IPS DF 6.9 (cell line): Measurements from ENCODE around the gene ZDHHC6.
"Not testable (repeated sequence)": the region's sequence is repeated elsewhere in the genome, so short reads cannot be mapped to it uniquely, and the experiment has no call there.

ENCODE experiments used
- DNase-seq: peaks from one replicate; pipeline ENCODE4 v3.0.0-alpha.2; 2013; ENCODE audit warnings: low read depth, low spot score
- H3K27ac ChIP-seq: one replicate; pipeline ENCODE4 v1.5.1; 2013; ENCODE audit warnings: low read length, control low read depth
- H3K27me3 ChIP-seq: 2 replicates; pipeline ENCODE4 v1.6.1; 2013; ENCODE audit warnings: mild to moderate bottlenecking, low read length; ENCODE audit not compliant: control insufficient read depth, insufficient read depth
- H3K36me3 ChIP-seq: 2 replicates; pipeline ENCODE4 v1.6.1; 2013; ENCODE audit warnings: low read length; ENCODE audit not compliant: control insufficient read depth, insufficient read depth
- H3K4me1 ChIP-seq: 2 replicates; pipeline ENCODE4 v1.6.1; 2013; ENCODE audit warnings: low read length; ENCODE audit not compliant: control insufficient read depth, insufficient read depth
- H3K4me3 ChIP-seq: 2 replicates; pipeline ENCODE4 v1.5.1; 2013; ENCODE audit warnings: mild to moderate bottlenecking, low read length
- H3K9me3 ChIP-seq: 2 replicates; pipeline ENCODE4 v1.6.1; 2013; ENCODE audit warnings: low read length, inconsistent platforms; ENCODE audit not compliant: control insufficient read depth, insufficient read depth
- WGBS: extraction: QIAGEN DNeasy Blood & Tissue Kit; methylation state at CpG from one replicate; pipeline ENCODE4 v1.1.7; 2013; ENCODE audit warnings: mixed read lengths, missing lambda C conversion rate; ENCODE audit not compliant: insufficient read length, insufficient coverage; 5-methylcytosine and 5-hydroxymethylcytosine counted together

ZDHHC6 gene

DNA sequence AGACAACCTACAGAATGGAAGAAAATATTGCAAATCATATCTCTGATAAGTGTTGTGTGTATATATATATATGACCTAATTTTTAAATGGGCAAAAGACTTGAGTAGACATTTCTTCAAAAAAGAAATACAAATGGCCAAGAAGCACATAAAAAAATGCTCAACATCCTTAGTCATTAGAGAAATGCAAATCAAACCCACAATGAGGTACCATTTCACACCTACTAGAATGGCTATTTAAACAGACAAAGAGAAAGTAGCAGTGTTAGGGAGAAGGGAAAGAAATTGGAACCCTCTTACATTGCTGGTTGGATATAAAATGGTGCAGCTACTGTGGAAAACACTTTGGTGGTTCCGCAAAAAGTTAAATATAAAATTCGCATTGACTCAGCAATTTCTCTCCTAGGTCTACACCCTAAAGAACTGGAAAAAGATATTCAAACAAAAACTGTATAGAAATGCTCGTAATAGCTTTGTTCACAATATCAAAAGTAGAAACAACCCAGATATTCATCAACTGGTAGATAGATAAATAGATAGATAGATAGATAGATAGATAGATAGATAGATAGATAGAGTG, 56.5 kb downstream of the ZDHHC6 start:
- WGBS = no CpG with 5 or more reads among the region's 3 CpGs

DNA sequence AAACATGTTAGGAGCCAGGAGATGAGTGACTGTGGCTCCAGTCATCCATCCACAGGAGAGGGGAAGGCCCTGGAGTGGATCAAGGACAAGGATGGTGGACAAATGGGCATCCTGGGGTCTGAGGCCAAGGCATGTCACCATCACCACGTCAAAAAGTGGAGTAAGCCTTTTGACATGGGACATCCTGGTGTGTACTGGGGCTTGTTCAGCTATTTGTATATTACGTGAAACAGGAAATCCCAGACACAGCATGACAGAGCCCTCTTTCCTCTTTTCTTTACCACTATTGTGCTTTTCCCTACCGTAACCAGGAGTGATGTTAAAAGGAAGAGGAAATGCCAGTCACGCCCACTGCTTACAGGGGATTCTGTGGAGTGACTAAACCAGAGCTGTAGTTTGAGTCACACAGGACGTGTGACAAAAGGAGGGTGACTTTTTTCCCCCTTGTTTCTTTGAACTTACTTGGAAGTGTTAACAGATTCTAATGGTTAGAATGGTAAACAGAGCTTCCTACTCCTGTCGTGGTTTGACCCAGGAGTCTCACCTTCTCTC, 57.4 kb downstream of the ZDHHC6 start:
- Histone ChIP-seq H3K4me1 (no peaks in the 10 kb centered on the region), H3K4me3 (no peak overlapping the region)
- no CpG with 5 or more reads among the region's 6 CpGs for WGBS

More for the DNA sequence above, 56.5 kb downstream of the ZDHHC6 start:
- H3K9me3 ChIP-seq = no peaks in the 10 kb centered on the region
- no peaks in the 10 kb centered on the region for H3K27me3 ChIP-seq
- no peak overlapping the region for H3K27ac ChIP-seq
- no peak for DNase-seq
- no peaks in the 10 kb centered on the region for H3K36me3 ChIP-seq
- no peak overlapping the region for H3K4me3 ChIP-seq
- no peaks in the 10 kb centered on the region for H3K4me1 ChIP-seq

DNA sequence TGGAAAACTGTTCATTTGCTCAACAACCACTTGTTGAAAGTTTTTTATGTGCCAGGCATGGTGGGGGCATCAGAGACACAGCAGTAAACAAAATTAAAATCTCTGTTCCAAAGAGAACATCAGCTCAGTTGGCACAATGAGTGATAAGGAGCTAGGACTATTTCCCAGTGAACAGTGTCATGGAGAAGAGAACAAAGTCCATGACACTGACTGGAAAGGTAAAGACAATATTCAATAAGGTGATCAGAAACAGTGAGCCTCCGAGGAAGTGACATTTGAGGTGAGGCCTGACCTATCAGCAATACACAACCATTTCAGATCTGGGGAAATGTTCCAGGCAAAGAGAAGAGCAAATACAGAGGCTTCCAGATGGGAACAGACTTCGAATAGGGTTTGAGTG, 58.2 kb downstream of the ZDHHC6 start:
- Histone ChIP-seq H3K4me3 (no peak overlapping the region), H3K9me3 (no peaks in the 10 kb centered on the region), H3K27me3 (no peaks in the 10 kb centered on the region), H3K4me1 (no peaks in the 10 kb centered on the region), H3K36me3 (no peaks in the 10 kb centered on the region), H3K27ac (no peak overlapping the region)
- no CpG with 5 or more reads among the region's 2 CpGs for WGBS
- DNase-seq = no peak

More for the DNA sequence above, 57.4 kb downstream of the ZDHHC6 start:
- H3K36me3 ChIP-seq = no peaks in the 10 kb centered on the region
- H3K27me3 ChIP-seq = no peaks in the 10 kb centered on the region
- H3K9me3 ChIP-seq = no peaks in the 10 kb centered on the region
- no peak overlapping the region for H3K27ac ChIP-seq
- DNase-seq = no peak

DNA sequence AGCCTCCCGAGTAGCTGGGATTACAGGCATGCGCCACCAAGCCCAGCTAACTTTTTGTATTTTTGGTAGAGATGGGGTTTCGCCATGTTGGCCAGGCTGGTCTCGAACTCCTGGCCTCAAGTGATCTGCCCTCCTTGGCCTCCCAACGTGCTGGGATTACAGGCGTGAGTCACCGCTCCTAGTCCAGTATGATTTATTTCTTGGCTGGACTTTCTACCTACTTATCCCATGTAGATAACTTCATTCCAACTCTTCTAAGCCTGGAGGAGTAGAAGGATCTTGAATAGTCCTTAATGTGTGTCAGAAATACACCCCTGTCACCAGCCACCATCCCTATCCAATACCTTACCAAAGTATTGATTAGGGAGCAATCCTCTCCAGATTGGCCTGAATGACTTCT, 58.7 kb downstream of the ZDHHC6 start:
- H3K27me3 ChIP-seq, H3K4me1 ChIP-seq, H3K4me3 ChIP-seq, H3K27ac ChIP-seq, H3K36me3 ChIP-seq, H3K9me3 ChIP-seq, DNase-seq: not testable (repeated sequence)
- WGBS = no CpG with 5 or more reads among the region's 7 CpGs

DNA sequence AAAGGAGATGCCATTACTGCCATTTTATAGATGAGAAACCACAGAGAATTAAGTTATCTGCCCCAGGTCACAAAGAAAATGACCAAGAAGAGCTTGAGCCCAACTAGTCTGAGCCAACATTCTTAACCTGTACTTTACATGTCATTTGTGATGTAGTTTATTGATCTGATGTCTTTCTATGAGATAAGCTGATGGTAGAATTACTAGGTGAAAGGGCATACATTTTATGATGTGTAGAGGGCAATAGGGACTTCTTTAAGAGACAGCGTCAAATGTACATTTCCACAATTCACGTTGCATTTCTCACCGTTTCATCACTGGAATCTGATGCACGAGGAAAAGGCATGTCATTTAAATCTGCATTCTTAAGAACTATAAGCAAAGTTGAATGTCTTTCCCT, 61.5 kb downstream of the ZDHHC6 start:
- WGBS = no CpG with 5 or more reads among the region's 4 CpGs
- H3K4me1 ChIP-seq = no peaks in the 10 kb centered on the region
- no peaks in the 10 kb centered on the region for H3K9me3 ChIP-seq
- no peaks in the 10 kb centered on the region for H3K27me3 ChIP-seq
- no peak overlapping the region for H3K4me3 ChIP-seq
- no peak overlapping the region for H3K27ac ChIP-seq
- H3K36me3 ChIP-seq = no peaks in the 10 kb centered on the region
- DNase-seq = no peak

DNA sequence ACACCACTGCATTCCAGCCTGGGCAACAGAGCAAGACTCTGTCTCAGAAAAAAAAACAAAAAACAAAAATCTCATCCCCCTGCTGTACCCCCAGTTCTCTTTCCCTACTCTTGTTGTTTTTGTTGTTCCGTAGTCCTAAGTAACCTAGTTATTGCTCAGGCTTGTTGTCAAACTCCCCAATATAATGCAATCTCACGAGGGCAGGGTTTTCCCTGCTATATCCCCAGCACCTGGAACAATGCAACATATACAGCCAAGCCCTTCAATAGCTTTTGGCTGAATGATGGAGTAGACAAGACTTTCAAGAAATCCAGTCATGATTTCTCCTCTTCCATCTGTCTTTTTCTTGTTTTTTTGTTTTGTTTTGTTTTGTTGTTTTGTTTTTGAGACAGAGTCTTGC, 62.6 kb downstream of the ZDHHC6 start:
- Histone ChIP-seq H3K4me1 (no peaks in the 10 kb centered on the region), H3K9me3 (no peaks in the 10 kb centered on the region), H3K36me3 (no peaks in the 10 kb centered on the region), H3K27ac (no peak overlapping the region), H3K4me3 (no peak overlapping the region), H3K27me3 (no peaks in the 10 kb centered on the region)
- WGBS = no CpG with 5 or more reads among the region's 2 CpGs
- DNase-seq = no peak

DNA sequence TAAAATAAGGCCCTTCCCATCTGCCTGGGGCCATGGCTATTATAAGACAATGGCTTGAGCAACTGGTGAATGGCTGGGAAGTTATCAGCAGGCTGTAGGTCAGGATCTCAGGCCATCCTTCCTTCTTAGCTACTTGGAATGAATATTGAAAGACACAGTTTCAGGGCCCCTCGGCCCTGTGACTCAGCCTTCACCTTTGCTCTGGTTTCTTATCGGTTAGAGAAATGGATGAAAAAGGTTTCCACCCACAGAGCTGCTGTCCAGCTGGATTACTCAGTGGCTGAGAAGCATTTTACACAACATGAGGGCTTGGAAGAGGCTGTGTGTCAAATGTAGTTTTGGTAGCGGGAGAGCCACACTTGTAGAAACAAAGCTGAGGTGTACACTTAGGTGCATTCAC, 63.4 kb downstream of the ZDHHC6 start:
- no peak overlapping the region for H3K27ac ChIP-seq
- no CpG with 5 or more reads among the region's 3 CpGs for WGBS
- no peaks in the 10 kb centered on the region for H3K4me1 ChIP-seq

DNA sequence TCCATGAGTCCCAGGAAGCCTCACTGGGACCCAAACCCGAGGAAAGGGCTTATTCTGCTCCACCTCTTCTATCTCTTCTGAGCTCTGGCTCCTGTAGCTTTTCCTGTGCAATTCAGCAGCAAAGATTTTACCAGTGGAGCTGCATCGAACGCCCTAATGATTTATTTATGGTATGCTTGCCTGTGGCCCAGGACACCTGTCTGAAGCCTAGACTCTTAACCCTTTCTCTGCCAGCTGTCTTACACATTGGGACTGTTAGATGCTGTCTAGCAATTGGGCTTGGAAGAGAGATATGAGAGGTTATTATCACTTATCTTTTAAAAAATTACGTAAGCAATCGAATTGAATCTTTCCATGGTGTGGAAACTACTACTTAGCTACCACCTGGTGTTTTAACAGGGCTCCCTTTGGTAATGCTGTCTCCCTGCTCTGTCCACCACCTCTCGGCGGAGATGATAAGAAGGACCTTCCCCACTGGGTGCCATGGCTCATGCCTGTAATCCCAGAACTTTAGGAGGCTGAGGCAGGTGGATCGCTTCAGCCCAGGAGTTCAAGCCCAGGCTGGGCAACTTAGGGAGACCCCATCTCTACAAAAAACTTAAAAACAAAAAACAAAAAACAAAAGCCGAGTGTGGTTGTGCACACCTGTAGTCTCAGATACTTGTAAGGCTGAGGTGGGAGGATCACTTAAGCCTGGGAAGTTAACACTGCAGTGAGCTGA, 64.0 kb downstream of the ZDHHC6 start:
- no peaks in the 10 kb centered on the region for H3K9me3 ChIP-seq
- no CpG with 5 or more reads among the region's 9 CpGs for WGBS
- no peak for DNase-seq
- H3K27me3 ChIP-seq = no peaks in the 10 kb centered on the region
- no peaks in the 10 kb centered on the region for H3K36me3 ChIP-seq
- H3K27ac ChIP-seq = no peak overlapping the region
- H3K4me3 ChIP-seq = no peak overlapping the region
- H3K4me1 ChIP-seq = no peaks in the 10 kb centered on the region

More for the DNA sequence above, 63.4 kb downstream of the ZDHHC6 start:
- Histone ChIP-seq H3K36me3 (no peaks in the 10 kb centered on the region), H3K9me3 (no peaks in the 10 kb centered on the region), H3K4me3 (no peak overlapping the region), H3K27me3 (no peaks in the 10 kb centered on the region)
- no peak for DNase-seq
